GM19452 (cell line): ENCODE measurements around the gene CAMSAP1.

Experiments
- ATAC-seq: cut with Tn5 transposase; IDR thresholded peaks from one replicate; pipeline ENCODE4 v1.9.1; 2021; ENCODE audit not compliant: unreplicated experiment

CAMSAP1 gene

DNA sequence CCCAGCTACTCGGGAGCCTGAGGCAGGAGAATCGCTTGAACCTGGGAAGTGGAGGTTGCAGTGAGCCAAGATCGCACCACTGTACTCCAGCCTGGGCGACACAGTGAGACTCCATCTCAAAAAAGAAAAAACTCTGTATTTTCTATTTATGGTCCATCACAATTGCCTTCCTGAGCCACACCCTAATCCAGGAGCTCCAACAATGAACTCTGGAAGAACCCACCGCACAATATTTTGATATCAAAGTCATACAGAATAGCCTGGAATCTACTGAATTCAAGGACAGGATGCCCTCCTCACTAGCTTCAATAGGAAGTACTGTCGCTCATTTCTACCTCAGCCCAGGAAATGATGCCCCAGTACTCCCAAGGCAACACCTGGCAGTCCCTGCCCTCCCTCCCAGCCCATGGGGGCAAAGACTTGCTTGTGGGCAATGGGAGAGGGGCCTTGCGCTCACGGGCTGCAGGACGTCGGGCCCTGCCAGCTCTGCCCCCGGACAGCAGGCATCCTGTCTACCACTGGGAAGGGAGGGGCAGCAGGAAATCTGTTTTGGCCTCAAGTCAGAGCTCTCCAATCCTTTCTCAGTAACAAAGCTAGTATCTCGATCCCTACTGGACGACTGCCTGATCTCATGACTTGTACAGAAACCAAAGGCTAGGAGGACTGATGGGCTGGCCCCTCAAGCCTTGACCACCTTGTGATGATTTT, 34.1 kb upstream of the CAMSAP1 start:
- ATAC-seq = no peak

DNA sequence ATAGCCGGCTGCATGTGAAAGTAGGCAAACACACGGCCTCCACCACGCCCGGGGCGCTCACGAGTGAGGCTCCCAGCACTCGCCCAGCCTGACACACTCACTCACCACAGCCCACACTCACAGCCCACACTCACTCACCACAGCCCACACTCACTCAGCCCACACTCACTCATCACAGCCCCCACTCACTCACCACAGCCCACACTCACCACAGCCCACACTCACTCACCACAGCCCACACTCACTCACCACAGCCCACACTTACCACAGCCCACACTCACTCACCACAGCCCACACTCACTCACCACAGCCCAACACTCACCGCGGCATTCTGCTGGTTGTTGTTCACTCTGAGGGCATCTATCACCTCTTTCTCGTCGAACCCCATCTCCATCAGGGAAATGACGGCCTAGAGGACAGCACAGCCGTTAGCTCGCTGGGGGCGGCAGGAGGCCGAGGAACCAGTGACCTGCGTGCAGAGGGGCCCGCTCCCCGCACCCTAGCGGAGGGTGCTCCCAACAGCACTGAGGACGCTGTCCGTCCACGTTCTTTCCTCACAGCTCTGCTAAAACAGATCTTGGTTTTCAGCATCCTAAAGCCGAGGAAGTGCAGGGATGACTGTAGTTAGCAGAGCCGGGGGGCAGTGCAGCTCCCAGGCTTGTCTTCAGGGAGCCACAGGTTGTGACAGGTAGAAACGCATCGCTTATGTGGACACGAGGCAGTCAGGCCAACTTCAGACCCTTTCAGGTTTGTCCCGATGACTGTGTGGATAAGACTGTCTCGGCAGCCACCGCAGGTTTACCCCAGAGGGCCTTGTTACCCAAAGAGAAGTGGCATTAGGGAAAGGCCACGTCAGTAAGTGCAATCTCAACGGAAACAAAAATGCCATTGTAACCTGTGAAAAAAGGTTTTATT, 32.3 kb upstream of the CAMSAP1 start:
- no peak for ATAC-seq

DNA sequence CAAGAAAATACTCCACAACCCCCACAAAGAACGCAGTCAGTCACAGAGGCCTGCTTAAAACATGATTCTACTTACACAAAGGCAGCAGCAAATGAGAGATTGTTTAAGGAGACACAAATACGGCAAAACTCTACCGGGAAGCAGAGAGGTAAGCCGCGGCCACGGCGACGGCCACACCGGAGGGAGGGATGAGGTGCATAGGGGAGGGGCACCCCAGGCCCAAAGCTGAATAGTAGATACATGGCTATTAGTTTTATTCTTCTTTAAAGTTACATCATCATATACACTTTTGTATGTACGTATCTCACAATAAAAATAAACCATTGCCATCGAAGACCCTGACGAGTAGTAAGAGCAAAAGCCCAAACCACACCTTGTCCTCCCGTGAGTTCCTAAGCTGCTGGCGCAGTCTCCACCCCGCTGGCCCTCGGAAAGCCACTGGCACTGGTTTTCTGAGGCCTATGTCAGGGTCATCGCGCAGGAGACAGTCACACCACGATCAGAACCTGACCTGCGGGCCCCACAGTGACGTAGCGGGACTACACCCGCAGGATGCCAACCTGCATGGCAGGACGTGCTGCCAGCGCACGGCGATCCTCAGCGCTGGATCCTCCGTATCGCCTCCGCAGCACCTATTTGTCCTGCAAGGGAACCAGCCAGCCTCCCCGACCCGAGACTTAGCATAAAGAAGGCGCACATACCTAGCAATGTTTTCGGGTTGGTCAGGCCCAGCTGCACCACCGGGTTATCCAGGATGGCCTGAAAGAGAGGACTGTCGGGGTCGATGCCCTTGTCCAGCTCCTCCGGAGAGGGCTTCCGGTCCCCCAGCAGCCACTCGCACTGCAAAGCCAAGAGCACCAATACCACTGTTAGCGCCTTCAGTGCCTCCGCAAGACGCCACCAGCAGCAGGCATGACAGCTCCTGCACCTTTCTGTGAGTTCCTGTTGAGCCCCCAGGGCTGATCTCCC, 30.5 kb upstream of the CAMSAP1 start:
- ATAC-seq = no peak

DNA sequence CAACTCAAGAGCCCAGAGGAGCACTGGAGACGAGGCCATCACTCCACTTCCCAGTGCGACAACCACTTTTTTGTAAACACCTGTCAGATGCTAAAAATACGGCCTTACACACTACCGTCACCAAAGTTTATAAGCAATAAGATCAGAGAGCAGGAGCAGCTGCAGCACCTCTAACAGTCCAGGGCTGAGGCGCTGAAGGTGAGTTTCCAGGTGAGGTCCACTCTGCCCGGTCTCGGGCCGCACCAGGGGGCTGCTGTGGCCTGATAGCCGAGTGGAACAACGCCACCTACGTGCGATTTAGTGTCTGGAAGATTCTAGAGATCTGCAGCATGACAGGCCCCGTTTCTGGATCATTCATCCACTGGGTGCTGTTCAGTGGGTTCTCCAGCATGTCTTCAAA, 25.8 kb upstream of the CAMSAP1 start:
- no peak for ATAC-seq

DNA sequence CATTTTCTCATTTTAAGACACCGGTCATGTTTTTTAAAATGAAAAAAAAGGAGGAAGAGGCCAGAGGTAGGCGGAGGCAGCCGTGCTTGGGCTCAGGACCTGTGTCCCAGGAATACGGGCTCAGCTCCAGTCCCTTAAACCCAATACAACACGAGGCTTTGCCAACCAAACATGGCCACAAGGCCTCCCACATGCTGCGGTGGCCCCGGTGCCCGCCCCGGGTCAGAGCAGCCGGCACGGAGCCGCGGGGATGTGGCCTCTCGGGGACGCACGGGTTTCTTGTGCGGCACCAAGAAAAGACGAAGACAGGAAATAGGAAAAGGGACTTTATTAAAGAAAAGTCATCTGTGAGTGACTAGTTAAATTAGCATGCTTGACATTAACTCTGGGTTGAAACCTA, 25.3 kb upstream of the CAMSAP1 start:
- no peak for ATAC-seq

DNA sequence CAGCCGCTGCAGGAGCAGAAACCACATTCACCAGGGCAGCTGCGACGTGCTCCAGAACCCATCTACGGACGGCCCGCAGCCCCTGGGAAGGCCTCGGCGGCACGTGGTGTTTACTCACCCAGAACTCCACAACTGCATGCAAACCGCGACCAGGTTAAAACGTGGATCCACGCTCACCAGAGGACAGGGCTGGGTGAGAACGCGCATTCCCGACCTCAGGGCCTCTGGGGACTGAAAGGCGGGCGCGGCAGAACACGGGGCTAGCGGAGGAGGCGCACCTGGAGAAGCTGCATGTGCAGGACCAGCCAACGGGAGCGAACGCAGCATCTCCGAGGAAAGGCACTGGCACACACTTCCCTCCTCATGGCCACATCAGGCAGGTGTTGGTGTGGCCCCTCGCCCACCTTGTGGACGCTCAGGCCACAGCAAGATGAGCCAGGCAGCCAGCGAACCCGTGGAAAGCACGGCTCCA, 24.0 kb upstream of the CAMSAP1 start:
- ATAC-seq = no peak

DNA sequence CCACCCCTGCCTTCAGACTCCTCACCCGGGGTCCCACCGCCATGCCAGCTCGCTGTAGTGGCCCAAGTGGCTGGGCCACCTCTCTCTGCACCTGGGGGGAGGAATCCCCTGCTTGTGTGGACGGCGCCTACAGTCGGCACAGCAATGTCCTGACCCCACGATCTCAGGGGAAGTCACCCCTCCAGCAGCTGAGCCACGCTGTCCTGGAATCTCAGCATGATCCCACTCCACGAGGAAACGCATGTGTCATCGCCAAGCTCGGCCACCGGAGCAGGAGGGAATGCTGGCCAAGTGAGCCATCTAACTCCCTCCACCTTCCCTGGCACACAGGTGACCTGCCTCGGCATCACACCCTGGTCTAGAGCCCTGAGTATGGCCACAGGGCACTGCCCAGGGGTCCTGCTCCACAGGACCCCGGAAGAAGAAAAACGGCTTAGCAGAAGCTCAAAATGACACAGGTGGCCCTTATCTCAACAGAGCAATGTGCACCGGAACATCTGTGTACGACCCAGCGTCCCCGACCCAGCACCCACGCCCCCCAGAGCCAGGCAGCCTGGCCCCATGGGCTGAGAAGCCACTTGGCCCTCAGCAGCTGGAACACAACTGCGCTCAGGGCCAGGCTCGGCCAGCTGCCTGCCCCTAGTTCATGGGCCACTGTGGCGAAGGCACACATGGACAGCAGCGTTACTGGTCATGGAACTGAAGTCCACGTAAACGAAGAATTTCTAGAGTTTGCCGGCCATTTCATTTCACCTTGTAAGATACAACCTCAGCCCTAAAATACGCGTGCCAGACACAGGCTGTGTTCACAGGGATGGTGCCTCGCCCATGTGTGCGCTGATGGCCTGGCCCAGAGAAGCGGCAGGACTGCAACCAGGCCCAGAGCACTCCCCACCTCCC, 23.4 kb upstream of the CAMSAP1 start:
- no peak for ATAC-seq

DNA sequence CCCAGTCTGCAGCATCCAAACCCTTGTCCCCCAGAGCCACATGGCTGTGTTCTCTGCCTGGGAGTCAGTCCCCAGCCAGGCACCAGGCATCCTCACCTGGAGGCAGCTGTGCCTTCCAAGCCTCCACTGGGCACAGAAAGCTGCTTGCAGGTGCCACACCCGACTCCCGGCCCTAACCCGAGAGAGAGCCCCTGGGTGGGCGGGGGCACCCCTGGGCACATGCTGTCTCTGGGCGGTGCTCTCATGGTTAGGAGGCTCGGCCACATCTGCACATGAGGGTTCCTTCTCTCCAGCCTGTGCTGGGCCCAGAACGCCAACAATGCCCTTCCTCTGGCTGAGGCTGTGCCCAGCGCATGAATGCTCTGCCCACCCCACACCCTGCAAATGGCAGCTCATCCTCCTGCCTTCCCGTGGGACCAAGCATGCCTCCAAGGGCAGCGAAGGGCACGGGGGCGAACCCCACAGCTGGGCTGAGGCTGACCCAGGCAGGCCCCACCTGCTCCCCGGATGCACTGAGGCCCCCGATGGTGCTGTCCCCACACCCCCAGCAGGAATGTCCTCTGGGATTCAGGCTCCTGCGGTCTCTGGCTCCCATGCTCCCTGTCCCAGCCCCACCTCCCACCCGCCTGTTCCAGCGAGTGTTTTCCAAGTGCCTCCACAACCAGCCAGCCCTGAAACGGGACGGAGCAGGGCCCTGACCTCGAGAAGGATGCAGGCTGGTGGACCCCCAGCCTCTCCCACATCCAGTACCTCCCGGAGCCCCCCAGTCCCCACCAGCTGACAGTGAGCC, 22.5 kb upstream of the CAMSAP1 start:
- ATAC-seq = no peak

DNA sequence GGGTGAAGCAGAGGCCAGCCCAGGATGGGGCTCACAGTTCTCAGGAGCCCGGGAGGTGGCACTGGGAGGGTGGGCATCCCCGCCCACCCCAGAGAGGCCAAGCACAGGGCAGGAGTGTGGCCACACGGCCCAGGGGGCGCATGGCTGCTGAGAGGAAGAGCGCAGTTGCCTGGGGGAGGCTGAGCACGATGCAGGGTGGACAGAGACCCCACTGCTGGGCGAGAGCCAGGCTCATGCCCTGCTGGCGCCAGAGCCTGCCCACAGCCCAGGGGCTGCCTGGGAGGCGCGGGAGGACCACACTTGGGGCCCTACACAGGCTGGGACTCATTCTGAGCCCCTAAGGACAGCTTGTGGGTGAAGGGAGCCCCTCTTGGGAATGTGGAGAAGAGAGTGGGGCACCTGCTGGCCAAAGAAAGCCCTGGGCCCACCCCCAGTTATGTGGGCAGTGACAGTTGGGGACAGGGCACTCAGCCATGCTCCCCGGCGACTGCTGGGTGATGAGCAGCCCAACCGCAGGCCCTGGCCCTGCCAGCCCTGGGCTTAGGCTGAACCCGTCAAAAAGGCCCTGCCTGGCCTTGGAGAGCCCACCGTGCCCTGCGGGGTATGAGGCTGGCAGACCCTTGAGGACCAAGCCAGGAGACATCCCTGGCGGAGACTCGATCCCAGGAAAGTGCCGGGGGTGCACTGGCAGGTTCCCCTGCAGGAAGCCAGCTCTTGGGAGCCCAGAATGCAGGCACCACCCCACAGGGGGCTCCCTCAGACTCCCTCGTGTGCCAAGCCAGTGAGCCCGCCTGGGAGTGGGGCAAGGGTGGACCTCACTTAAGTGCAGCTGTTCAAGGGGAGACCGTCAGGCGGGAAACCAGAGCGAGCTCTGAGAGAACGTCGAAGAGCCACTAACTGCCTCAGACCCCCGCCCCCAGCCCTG, 21.6 kb upstream of the CAMSAP1 start:
- no peak for ATAC-seq

DNA sequence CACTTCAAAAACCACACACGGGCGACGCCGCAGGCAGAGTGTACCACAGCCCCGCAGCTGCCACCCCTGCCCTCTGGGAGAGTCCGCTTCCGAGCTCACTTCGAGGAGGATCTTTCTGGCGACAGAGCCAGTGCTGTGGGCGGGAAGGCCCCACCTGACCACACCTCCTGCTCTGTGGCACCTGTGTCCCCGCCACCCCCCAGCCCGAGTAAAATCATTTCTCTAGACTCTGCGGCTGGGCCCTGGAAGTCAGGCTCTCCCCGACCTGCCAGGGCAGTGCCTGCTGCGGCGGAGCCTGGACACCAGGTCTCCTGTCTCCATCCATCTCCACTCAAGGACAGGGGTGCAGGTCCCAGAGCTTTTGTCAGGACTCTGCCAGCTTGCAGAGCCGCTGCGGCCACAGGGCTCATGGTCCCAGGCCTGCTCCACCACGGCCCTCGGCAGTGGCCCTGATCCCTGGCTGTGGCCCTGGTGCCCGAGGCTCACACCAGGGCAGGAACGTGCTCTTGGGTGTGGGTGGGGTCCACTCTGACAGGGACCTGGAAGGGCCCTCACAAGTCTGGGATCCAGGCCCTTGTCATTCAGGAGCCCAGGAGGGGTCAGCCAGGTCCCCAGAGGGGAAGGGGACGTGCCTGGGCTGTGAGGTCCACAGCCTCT, 20.9 kb upstream of the CAMSAP1 start:
- ATAC-seq = no peak

DNA sequence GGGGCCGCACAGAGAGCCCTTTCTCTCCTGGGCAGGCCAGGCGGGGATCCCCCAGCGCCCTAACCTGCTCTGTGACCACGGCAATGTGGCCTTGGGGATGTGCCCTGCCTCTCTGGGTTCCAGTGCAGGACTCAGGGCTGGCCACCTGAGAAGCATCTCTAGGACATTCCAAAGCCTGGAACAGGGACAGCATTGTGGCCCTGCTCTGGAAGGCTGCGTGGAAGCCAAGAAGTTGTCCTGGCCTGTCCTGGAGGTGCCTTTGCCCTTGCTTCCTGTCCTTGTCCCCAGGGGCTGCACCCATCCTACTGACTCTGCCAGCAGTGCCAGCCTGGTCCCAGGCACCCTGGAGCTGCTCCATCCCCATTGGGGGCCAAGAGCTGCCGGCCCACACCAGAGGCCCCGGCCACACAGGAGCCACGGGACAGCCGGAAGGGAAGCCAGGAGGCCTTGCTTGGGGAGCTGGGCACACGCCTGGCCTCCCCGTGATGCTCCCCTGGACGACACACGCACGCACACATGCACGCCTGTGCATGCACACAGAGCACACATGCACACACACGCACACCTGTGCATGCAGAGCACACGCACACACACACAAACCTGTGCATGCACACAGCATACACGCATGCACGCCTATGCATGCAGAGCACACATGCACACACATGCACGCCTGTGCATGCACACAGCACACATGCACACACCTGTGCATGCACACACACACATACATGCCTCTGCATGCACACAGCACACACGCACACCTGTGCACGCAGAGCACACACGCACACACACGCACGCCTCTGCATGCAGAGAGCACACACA, 20.1 kb upstream of the CAMSAP1 start:
- no peak for ATAC-seq

DNA sequence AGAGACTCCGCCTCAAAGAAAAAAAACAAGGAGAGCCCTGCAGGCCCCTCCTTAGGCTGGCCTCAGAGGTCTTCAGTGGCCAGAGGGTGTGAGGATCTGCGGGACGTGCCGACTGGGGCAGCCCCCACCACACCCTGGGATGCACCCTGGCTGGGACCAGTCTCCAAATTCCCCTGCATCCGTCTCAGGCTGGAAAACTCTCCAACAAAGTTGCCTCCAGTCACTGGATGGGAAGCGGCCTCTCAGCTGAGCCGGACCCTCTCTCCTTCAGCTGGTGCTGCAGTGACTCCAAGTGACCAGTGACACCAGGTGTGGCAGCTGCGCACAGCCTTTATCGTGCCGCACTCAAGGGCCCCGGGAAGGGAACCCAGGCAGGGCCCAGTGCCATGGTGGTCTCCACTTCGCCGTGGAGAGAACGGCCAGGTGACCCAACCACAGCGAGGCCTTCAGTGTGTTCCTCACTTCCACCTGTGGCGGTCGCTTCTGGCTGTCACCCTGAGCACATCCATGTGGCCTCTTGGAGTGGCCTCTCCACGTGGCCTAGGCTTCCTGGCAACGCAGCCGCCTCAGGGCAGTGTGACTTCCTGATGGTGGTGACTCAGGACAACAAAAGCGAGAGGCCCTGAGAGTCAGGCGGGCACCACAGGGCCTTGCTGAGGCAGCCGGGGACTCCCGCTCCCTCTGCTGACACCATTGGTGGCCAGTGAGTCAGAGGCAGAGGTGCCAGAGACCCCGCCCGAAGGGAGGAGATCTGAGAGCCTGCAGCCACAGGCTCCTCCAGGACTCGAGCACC, 19.3 kb upstream of the CAMSAP1 start:
- no peak for ATAC-seq

DNA sequence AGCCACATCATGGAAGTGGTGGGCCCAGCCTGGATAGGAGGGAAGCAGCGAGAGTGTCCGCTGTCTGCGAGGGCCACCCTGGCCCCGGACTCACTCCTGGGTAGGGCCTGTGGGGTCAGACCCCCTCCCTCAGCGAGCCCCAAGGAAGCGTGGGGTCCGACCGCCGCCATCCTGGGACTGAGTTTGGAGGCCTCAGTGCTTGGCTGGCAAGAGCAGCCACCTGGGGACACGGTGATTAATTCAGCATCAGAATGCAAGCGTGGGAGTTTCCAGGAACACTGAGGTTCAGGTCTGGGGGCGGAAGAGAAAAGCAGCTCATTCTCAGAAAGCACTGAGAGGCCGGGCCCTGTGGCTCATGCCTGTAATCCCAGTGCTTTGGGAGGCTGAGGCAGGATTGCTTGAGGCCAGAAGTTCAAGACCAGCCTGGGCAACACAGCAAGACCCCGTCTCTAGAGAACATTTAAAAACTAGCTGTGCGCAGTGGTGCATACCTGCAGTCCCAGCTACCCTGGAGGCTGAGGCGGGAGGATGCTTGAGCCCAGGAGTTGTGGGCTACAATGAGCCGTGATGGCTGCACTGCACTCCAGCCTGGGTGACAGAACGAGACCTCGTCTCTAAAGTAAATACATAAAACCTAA, 18.3 kb upstream of the CAMSAP1 start:
- ATAC-seq = no peak

DNA sequence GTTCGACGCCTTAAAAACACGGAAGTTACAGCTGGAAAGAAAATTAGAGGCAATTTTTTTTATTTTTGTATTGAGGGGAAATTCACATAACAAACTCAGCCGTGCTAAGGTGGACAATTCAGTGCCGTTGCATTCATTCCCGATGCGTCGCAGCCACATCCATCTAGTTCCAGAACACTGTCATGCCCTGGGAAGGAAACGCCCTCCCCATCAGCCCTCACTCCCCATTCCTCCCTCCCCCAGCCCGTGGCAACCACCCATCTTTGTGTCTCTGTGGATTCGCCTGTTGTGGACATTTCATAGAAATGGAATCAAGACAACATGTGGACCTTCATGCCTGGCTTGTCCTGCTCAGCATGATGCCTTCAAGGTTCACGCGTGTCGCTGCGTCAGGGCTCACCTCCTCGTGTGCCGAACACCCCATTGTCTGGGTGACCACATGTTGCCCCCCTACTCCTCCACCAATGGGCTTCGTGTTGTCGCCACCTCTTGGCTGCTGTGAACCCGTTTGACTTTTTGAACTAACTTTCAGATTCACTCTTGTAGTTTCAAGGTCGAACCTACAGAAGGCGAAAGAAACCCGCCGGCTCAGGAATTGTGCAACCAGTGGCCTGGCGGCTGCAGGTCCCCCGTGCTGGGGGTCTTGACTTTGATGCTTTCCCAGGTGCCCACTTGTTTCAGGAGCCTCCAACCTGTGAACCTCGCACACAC, 17.4 kb upstream of the CAMSAP1 start:
- ATAC-seq = no peak

DNA sequence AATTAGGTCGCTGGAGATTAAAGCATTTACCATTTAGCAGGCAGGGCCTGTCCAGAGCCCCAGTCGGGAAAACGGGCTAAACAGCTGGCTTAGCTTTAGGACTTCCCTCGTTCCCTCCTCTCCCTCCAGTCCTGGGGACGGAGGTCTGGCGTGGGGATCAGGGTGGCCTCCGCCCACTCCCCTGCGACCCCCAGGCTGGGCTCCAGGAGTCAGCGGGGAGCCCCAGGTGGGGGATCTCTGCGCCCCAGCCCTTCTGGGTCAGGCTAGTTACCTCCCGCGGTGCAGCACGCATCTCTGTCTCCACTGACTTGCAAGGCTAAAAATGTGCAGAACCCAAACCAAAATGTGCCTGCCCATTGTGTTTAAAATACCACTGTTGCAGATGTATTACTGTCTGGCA, 16.2 kb upstream of the CAMSAP1 start:
- no peak for ATAC-seq
